K562 (cell line): ENCODE measurements around the gene SOX30. TPM values are rescaled to one million over a fixed set of nuclear protein-coding genes. Genes with fewer than 3 reads are reported as not detected.

Experiments used
- ATAC-seq: fragments of 200-7000 bp; cut with Tn5 transposase; 3 replicates; pipeline ENCODE4 v1.9.1; 2020; ENCODE audit warnings: moderate library complexity
- BruUV-seq: library from RNA; stranded (reverse); fragments of 400-500 nt; replicated peaks from 2 replicates; lab custom pipeline; 2021; lab: Mats Ljungman, UMichigan
- CTCF ChIA-PET: fragments of 300-600 bp; formaldehyde crosslinking; extraction: SDS; loops from one replicate; lab custom pipeline; 2021; ENCODE audit warnings: low intra/inter-chr PET ratio; lab: Yijun Ruan, JAX
- POLR2A ChIA-PET: fragments of 300-600, 350-650 bp; sonication (Branson Sonifier 250); formaldehyde crosslinking; extraction: SDS; loops from one replicate; lab custom pipeline; 2021; ENCODE audit warnings: antibody characterized with exemption, inconsistent platforms; lab: Yijun Ruan, JAX
- DNase-seq, 4 experiments: peaks; one replicate each; pipeline versions ENCODE4 v3.0.0 to v3.0.0-alpha.2; 2011 to 2018; ENCODE audit warnings: low spot score in 3 of 4, mixed read lengths in 3 of 4; ENCODE audit errors: extremely low read depth in 1 of 4
- FAIRE-seq: peaks from 2 replicates; lab custom pipeline; 2011; peaks lifted over from hg19 to GRCh38; lab: Jason Lieb, UNC
- H2AFZ ChIP-seq: 2 replicates; pipeline ENCODE4 v1.6.0; 2011; ENCODE audit warnings: low read depth, low read length, control low read depth, inconsistent platforms
- H3K27ac ChIP-seq: fragments of 200-600 bp; 3 replicates; pipeline ENCODE4 v1.8.0; 2011; ENCODE audit warnings: low read depth, mild to moderate bottlenecking, control low read depth, inconsistent platforms, low read length, moderate library complexity, mixed read lengths; ENCODE audit errors: extremely low read depth
- H3K27me3 ChIP-seq, 2 experiments: fragments of 300-600 bp in 1 of 2; 2 replicates in 1 of 2; 3 replicates in 1 of 2; pipeline versions ENCODE4 v1.6.0 to v1.8.0; 2011; ENCODE audit warnings: inconsistent platforms in 2 of 2, low read length in 2 of 2, mild to moderate bottlenecking in 1 of 2, mixed read lengths in 1 of 2, moderate library complexity in 1 of 2; ENCODE audit not compliant: control insufficient read depth in 2 of 2, insufficient read depth in 2 of 2
- H3K36me3 ChIP-seq: fragments of 300-600 bp; 3 replicates; pipeline ENCODE4 v1.8.0; 2011; ENCODE audit warnings: mild to moderate bottlenecking, low read length, inconsistent platforms; ENCODE audit not compliant: control insufficient read depth, insufficient read depth
- H3K4me1 ChIP-seq, 2 experiments: fragments of 200-600 bp in 1 of 2; replicated peaks in 1 of 2; 2 replicates in 1 of 2; 3 replicates in 1 of 2; pipeline versions ENCODE4 v1.5.1 to v1.8.0; 2011; ENCODE audit warnings: inconsistent platforms in 2 of 2, low read length in 2 of 2, mild to moderate bottlenecking in 1 of 2, mixed read lengths in 1 of 2, moderate library complexity in 1 of 2; ENCODE audit not compliant: control insufficient read depth in 2 of 2, insufficient read depth in 2 of 2
- H3K4me2 ChIP-seq: 2 replicates; pipeline ENCODE4 v1.6.1; 2011; ENCODE audit warnings: low read length, control low read depth, inconsistent platforms, mixed read lengths; ENCODE audit not compliant: insufficient read depth
- H3K4me3 ChIP-seq: fragments of 200-600 bp; sonication (generic), shearing (Covaris generic); 2 replicates; pipeline ENCODE4 v1.5.1; 2016; ENCODE audit warnings: control low read depth, inconsistent platforms
- H3K79me2 ChIP-seq: fragments of 200-600 bp; 3 replicates; pipeline ENCODE4 v1.8.0; 2011; ENCODE audit warnings: low read length, inconsistent platforms; ENCODE audit not compliant: control insufficient read depth, insufficient read depth
- H3K9ac ChIP-seq, 2 experiments: 2 replicates each; pipeline versions ENCODE4 v1.6.0 to v1.6.1; 2011; ENCODE audit warnings: low read depth in 2 of 2, low read length in 2 of 2, control low read depth in 1 of 2, inconsistent platforms in 1 of 2, mild to moderate bottlenecking in 1 of 2, mixed read lengths in 1 of 2; ENCODE audit not compliant: insufficient read depth in 1 of 2
- H3K9me1 ChIP-seq: one replicate; pipeline ENCODE4 v1.6.0; 2011; ENCODE audit warnings: inconsistent platforms, mild to moderate bottlenecking, low read length, moderate library complexity; ENCODE audit not compliant: control insufficient read depth, insufficient read depth
- H3K9me3 ChIP-seq: replicated peaks from 2 replicates; pipeline ENCODE4 v1.5.1; 2011; ENCODE audit warnings: low read depth, low read length, inconsistent platforms; ENCODE audit not compliant: control insufficient read depth, insufficient read depth
- H4K20me1 ChIP-seq: replicated peaks from 2 replicates; pipeline ENCODE4 v1.6.1; 2011; ENCODE audit warnings: low read length, inconsistent platforms, mixed read lengths; ENCODE audit not compliant: control insufficient read depth, insufficient read depth
- FOSL1 ChIP-seq: fragments of 200-800 bp; sonication (Bioruptor generic); conservative IDR thresholded peaks from 2 replicates; pipeline ENCODE4 v1.6.1; 2016; ENCODE audit warnings: missing genetic modification characterization, missing compliant biosample characterization
- SIN3A ChIP-seq, 2 experiments: fragments of 150-350 bp in 1 of 2; IDR thresholded peaks; 2 replicates each; pipeline ENCODE4 v1.6.1; 2011 to 2016; ENCODE audit warnings: borderline replicate concordance in 2 of 2, low read depth in 2 of 2, low read length in 2 of 2, mild to moderate bottlenecking in 2 of 2, moderate library complexity in 2 of 2; ENCODE audit not compliant: control insufficient read depth in 1 of 2
- STAT5A ChIP-seq: IDR thresholded peaks from 2 replicates; pipeline ENCODE4 v1.6.1; 2012; ENCODE audit warnings: low read length, inconsistent platforms, borderline replicate concordance
- ZBTB5 ChIP-seq: fragments of 450-650 bp; IDR thresholded peaks from 2 replicates; pipeline ENCODE4 v1.6.1; 2017; ENCODE audit warnings: antibody characterized with exemption
- WGBS: fragments of 100-300 bp; shearing (Covaris generic); methylation state at CpG from one replicate; pipeline ENCODE4 v1.1.6; 2016; ENCODE audit warnings: low coverage, mixed read lengths; ENCODE audit not compliant: insufficient coverage; ENCODE audit errors: missing lambda C conversion rate; 5-methylcytosine and 5-hydroxymethylcytosine counted together
- in situ Hi-C: fragments of 300-500 bp; cut with MboI; formaldehyde crosslinking; loops from 4 replicates; pipeline ENCODE4 v1.15.0; 2018; ENCODE audit warnings: inconsistent platforms, mixed read lengths
- intact Hi-C: fragments of 100-400 bp; cut with micrococcal nuclease; formaldehyde crosslinking; loops from 2 replicates; pipeline ENCODE4 v1.14.2; 2022
- polyA plus RNA-seq, 8 experiments: library from polyadenylated mRNA; depleted of rRNA in 4 of 8; stranded (reverse) in 5 of 8; unstranded in 3 of 8; fragments of >200 nt; fragmentation: Nextera tagmentation in 2 of 8; fragmentation: Illumina TruSeq in 1 of 8; extraction: Ambion mirVana in 2 of 8; extraction: Trizol in 1 of 8; gene quantifications; 2 replicates each; pipeline versions ENCODE4 v1.2.1 to v1.2.3, GENCODE V29; 2011 to 2014; ENCODE audit warnings: inconsistent platforms in 1 of 8, missing spikeins in 1 of 8
- total RNA-seq, 7 experiments: library from RNA; depleted of rRNA in 6 of 7; stranded (reverse); fragments of >200 nt in 6 of 7; fragmentation: Illumina TruSeq in 2 of 7; extraction: Trizol in 2 of 7; gene quantifications; 2 replicates each; pipeline versions ENCODE4 v1.2.1 to v1.2.3, GENCODE V29; 2011 to 2021; ENCODE audit warnings: low replicate concordance in 1 of 7
- TF ChIP-seq, protein P1 (sequence below), 2 experiments: IDR thresholded peaks in 1 of 2; conservative IDR thresholded peaks in 1 of 2; 2 replicates each; pipeline ENCODE4 v1.6.1; 2016; ENCODE audit warnings: low read depth in 2 of 2, mild to moderate bottlenecking in 1 of 2, missing compliant biosample characterization in 1 of 2, missing genetic modification characterization in 1 of 2, moderate library complexity in 1 of 2

The SOX30 gene
- total and polyA plus RNA-seq, 9 of the 15 experiments (the other 6 are each of a cell fraction or from before 2014, with no cell fraction given) = not detected

GRCh38 chr5:157603333-157604190 lies 48.7 kb downstream of the SOX30 start:
- H3K4me2 ChIP-seq = no peak overlapping the region
- H3K9me3 ChIP-seq = no peaks in the 10 kb centered on the region
- ChIA-PET POLR2A (no interaction called here), CTCF (interaction anchor here (0.7 kb wide), 1 partner anchor 161 kb away, joined by 3 read pairs; no protein-coding TSS in a partner anchor)
- FAIRE-seq (no peak), ATAC-seq (no peak), DNase-seq (no peak)
- TF ChIP-seq SIN3A (IDR thresholded peaks at IDR 0.05; ENCODE audit: borderline replicate concordance in 2 of 2, control insufficient read depth in 1 of 2, low read depth in 2 of 2, low read length in 2 of 2) = no peak
- no peak for TF ChIP-seq STAT5A
- 0 out of 2 replicates have a peak, but pooled peaks have one; percentile 23 for TF ChIP-seq FOSL1 (tag)
- no peak for TF ChIP-seq ZBTB5
- TF ChIP-seq, protein P1, sequence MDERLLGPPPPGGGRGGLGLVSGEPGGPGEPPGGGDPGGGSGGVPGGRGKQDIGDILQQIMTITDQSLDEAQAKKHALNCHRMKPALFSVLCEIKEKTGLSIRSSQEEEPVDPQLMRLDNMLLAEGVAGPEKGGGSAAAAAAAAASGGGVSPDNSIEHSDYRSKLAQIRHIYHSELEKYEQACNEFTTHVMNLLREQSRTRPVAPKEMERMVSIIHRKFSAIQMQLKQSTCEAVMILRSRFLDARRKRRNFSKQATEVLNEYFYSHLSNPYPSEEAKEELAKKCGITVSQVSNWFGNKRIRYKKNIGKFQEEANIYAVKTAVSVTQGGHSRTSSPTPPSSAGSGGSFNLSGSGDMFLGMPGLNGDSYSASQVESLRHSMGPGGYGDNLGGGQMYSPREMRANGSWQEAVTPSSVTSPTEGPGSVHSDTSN (CRISPR knock-in tag; IDR thresholded peaks at IDR 0.05; ENCODE audit: low read depth) = no peak
- TF ChIP-seq, protein P1 (tag; conservative IDR thresholded peaks at IDR 0.05; ENCODE audit: low read depth) = no peak
- H3K36me3 ChIP-seq = no peaks in the 10 kb centered on the region
- H3K4me1 ChIP-seq = peaks cover 0 to 3% of the 10 kb centered on the region in 2 experiments; a peak in 2 of 5 replicates
- H3K27ac ChIP-seq = no peak overlapping the region
- H3K4me3 ChIP-seq = no peak overlapping the region
- intact Hi-C loops = no loop called here
- 48% methylated on average over 12 of the region's 12 CpGs for whole genome bisulfite sequencing
- in situ Hi-C loops = no loop called here
- no TSS peak for BruUV-seq
- no peak overlapping the region for H2AFZ ChIP-seq
- H4K20me1 ChIP-seq = no peaks in the 10 kb centered on the region
- H3K9ac ChIP-seq = no peak overlapping the region
- H3K79me2 ChIP-seq = no peaks in the 10 kb centered on the region
- H3K27me3 ChIP-seq = no peaks in the 10 kb centered on the region
- H3K9me1 ChIP-seq = no peaks in the 10 kb centered on the region
